Measurements from ENCODE around the gene HIVEP3.

DNA sequence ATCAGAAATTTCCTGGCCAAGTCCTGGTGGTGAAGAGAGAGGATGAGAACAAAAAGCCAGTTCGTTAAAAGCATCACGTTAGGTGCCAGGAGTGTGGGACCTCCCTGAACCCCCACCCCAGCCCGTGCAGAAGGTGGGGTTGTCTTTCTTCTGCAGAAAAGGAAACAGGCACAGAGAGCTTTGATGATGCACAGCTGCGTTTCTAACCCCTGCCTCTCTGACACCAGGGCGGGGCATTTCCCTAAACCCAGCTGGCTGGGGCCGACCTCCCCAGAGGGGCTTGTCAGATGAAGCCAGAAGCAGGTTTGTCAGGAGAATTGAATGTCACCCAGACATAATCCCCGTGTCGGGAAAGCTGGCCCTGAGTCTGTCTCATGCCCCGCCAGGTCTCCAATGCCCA, 244.9 kb downstream of the HIVEP3 start:
- TF ChIP-seq CTCF (IDR thresholded peaks at IDR 0.05), result no peak
- TF ChIP-seq POLR2AphosphoS5 (IDR thresholded peaks at IDR 0.05; ENCODE audit: insufficient read depth in 1 of 2, low read depth in 1 of 2), result no peak
